ENCODE measurements around the gene IKBKG. TPM values are rescaled to one million over a fixed set of nuclear protein-coding genes. Genes with fewer than 3 reads are reported as not detected.

IKBKG gene
- total and polyA plus RNA-seq, 2 of the 8 experiments (the other 6 are each of a cell fraction or from before 2014, with no cell fraction given), result 17.5 to 18.1 TPM

DNA sequence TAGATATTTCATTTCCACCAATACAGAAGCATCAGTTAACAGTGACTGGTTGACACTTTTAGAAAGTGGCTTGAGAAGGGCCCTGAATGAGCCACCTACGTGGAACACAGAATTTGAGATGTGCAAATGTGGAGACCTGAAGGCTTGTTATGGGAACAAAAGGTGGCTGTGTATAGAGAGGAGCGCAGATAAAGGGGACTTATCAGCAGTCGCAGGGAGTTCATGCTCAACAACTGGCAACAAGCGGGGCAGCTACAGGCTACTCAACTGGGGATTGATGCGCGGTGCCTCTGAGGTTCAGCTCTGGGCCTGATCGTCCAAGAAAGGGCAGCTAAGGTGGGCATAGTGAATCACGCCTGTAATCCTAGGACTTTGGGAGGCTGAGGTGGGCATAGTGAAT, 28.0 kb upstream of the IKBKG start:
- Histone ChIP-seq H4K91ac (replicated peaks; ENCODE audit: insufficient read length, low read length) (no peak overlapping the region), H3K23ac (ENCODE audit: insufficient read length) (no peak overlapping the region), H3K4ac (replicated peaks; ENCODE audit: insufficient read length, low read depth, low read length) (no peak overlapping the region), H2AFZ (ENCODE audit: low read length) (no peak overlapping the region), H2BK120ac (replicated peaks; ENCODE audit: low read depth, low read length) (no peak overlapping the region), H4K8ac (ENCODE audit: extremely low read depth, insufficient read depth, low read length) (no peak overlapping the region), H3K4me1 (replicated peaks in 1 of 4; ENCODE audit: control insufficient read depth in 3 of 4, insufficient read depth in 4 of 4, low read length in 3 of 4) (peaks cover 1 to 10% (median 7%) of the 10 kb centered on the region in 4 experiments; a peak in 6 of 7 replicates), H3K27me3 (replicated peaks in 1 of 4; ENCODE audit: control insufficient read depth in 3 of 4, extremely low read depth in 1 of 4, insufficient read depth in 3 of 4, low read length in 3 of 4) (peaks cover 0 to 5% (median 0%) of the 10 kb centered on the region in 4 experiments; a peak in 3 of 7 replicates), H3K9me3 (ENCODE audit: insufficient read depth in 2 of 2, low read depth in 1 of 2, low read length in 1 of 2) (no peaks in the 10 kb centered on the region), H4K5ac (ENCODE audit: insufficient read length, low read depth, low read length) (no peak overlapping the region), H3K18ac (ENCODE audit: extremely low read depth, low read length) (no peak overlapping the region), H2BK20ac (ENCODE audit: low read length) (no peak overlapping the region), H3K79me2 (ENCODE audit: control insufficient read depth in 1 of 2, insufficient read depth in 2 of 2, low read length in 2 of 2) (no peaks in the 10 kb centered on the region), H3K4me3 (ENCODE audit: extremely low read depth in 1 of 4, insufficient read depth in 2 of 4, low read depth in 3 of 4, low read length in 4 of 4) (no peak overlapping the region), H3K56ac (replicated peaks; ENCODE audit: insufficient read length, low read depth, low read length) (no peak overlapping the region), H3K27ac (ENCODE audit: low read depth, low read length) (no peak overlapping the region), H3K14ac (ENCODE audit: insufficient read length) (no peak overlapping the region), H2BK5ac (ENCODE audit: low read depth, low read length) (no peak overlapping the region), H3K4me2 (ENCODE audit: insufficient read depth in 1 of 2, low read depth in 2 of 2, low read length in 2 of 2) (no peak overlapping the region), H2AK5ac (ENCODE audit: low read depth, low read length) (no peak overlapping the region), H2BK15ac (ENCODE audit: low read length) (no peak overlapping the region), H4K20me1 (replicated peaks in 1 of 2; ENCODE audit: control insufficient read depth in 1 of 2, insufficient read depth in 2 of 2, low read length in 2 of 2) (no peaks in the 10 kb centered on the region), H2BK12ac (ENCODE audit: low read depth, low read length) (no peak overlapping the region), H3K9ac (replicated peaks in 1 of 4; ENCODE audit: extremely low read depth in 1 of 4, low read depth in 3 of 4, low read length in 3 of 4) (no peak overlapping the region), H3K36me3 (ENCODE audit: control insufficient read depth in 2 of 4, insufficient read depth in 4 of 4, low read length in 3 of 4) (no peaks in the 10 kb centered on the region), H3K23me2 (ENCODE audit: low read depth, low read length) (peaks cover 9% of the 10 kb centered on the region), H3K79me1 (ENCODE audit: low read depth, low read length) (no peaks in the 10 kb centered on the region)
- 91% methylated on average over 6 of the region's 8 CpGs; no CpG with 5 or more reads in 1 of the 2 experiments for WGBS, 2 experiments (ENCODE audit: extremely low coverage in 1 of 2, insufficient coverage in 1 of 2, insufficient read length in 1 of 2, insufficient replicate concordance in 2 of 2, low coverage in 1 of 2, low lambda C conversion rate in 2 of 2, missing lambda C conversion rate in 1 of 2)
- FAIRE-seq (no peak), DNase-seq (ENCODE audit: low read depth in 1 of 2, low spot score in 2 of 2) (no peak)
- ChIA-PET POLR2A (ENCODE audit: partially characterized antibody) (interaction anchor here (1.0 kb wide), 1 partner anchor 122 kb away, joined by 3 read pairs; no protein-coding TSS in a partner anchor), CTCF (ENCODE audit: partially characterized antibody) (interaction anchor here (1.9 kb wide), 1 partner anchor 14 kb away, joined by 5 read pairs; no protein-coding TSS in a partner anchor)
- TF ChIP-seq POLR2A (IDR thresholded peaks at IDR 0.05; ENCODE audit: control extremely low read depth in 1 of 2, low read depth in 2 of 2, low read length in 2 of 2) (no peak), ZNF274 (IDR thresholded peaks at IDR 0.05; ENCODE audit: borderline replicate concordance, extremely low read depth, low read length) (no peak), YY1 (IDR thresholded peaks at IDR 0.05; ENCODE audit: low read depth, low read length) (no peak), SIRT6 (IDR thresholded peaks at IDR 0.05; ENCODE audit: low read length) (no peak), HDAC6 (IDR thresholded peaks at IDR 0.05; ENCODE audit: low read depth, low read length) (no peak)

Data from H1 (cell line).